NCI-H524 treated with DMSO at 0.1 percent for 48 hours (cell line): Measurements from ENCODE around the gene GINS1.
"Not testable (repeated sequence)": the region's sequence is repeated elsewhere in the genome, so short reads cannot be mapped to it uniquely, and the experiment has no call there.

ENCODE experiments used
- DNase-seq: peaks from one replicate; lab custom pipeline; 2025; lab: John Stamatoyannopoulos, UW

The GINS1 gene

DNA sequence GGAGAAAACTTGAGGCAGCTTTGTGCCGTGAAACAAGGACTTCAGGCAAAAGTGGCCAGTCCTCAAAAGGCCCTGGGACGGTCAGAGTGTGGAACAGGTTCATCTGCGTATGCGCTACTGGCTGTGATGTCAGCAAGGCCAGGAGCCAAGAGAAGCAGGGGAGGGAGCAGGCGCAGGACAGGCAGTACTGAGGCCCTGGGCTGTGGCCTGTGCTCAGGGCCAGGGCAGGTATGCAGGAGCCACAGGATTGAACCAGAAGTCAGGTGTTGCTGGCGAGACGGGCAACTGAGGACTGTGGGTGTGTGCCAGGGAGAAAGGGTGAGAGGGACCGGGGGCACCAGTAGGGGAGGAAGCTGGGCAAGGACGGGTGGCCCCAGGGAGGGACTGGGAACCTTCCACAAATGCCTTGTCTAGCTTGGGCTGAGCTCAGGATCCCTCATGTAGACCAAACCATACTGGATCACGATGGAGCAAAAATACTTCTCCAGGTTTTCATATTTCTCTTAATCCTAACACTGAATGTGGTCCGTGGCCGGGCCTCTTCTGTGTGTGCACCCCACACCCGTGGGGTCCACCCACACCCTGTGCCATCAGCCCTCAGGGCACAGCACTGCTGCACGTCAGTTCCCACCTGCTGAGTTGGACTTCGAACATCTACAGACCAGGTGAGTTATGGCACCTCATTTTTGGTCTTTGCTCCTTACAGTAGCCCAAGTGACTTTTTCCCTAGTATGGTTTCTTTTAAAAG is 46.9 kb downstream of the GINS1 start:
- no peak for DNase-seq

DNA sequence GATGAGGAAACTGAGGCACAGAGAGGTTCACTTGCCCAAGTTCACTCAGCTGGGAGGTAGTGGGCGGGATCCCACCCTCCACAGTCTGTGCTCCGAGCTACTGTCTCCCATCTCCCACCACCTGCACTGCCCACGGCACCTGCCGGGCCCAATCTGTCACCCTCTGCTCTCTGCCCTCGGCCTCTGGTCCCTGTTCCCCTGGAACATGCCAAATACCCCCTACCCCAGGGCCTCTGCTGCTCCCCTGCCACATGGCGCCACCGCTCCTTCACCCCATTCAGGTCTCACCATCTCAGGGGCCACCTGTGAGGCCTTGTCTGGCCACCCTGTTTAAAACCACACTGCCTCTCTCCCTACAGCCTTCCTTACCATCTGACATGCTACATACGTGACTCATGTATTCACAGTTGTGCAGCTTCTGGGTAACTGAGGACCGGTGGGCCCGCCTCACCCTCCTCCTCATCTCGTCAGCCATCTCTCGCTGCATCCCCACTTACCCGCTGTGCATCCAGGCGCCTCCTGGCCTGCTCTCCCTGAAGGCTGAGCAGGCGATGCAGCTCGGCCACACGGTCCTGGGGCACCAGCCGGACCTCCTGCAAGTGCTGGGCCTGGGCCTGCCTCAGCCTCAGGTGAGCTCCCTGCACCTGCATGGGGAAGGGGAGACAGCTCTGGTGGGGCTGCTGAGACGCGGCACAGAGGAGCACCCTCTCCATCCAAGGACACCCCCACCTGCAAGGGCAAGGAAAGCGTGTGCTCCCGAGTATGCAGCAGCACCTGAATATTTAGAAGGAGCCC is 50.6 kb downstream of the GINS1 start:
- DNase-seq = no peak

DNA sequence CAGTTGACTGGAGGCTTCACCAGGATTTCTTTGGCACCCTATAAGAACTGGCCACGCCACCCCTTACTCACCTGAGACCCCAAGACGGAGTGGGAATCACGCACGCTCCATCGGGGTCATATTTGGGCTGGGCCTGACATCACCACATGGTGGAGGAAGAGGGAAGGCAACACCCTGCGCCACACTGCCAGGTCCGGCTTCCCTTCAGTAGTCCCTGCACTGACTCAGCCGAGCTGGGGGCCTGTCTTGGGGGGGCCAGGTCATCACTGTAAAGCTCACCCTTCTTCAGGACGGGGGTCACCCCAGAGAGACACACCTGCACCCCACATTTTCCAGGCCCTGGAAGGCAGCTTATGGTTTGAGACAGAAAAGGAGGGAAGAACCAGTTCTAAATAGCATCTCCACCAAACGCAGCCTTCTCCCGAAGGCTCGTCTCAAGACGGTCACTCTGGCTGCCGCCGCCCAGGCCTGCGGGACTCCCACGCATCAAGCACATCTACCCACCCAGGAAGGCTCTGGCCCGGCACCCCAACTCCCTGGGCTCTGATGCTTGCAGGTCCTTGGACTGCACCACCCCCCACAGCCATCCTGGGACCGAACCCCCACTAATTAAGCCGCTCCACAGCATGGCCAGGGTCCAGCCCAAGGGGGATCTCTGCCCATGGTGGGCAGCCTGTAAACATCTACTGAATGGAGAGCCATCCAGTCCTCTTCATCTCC is 51.8 kb downstream of the GINS1 start:
- DNase-seq = no peak

DNA sequence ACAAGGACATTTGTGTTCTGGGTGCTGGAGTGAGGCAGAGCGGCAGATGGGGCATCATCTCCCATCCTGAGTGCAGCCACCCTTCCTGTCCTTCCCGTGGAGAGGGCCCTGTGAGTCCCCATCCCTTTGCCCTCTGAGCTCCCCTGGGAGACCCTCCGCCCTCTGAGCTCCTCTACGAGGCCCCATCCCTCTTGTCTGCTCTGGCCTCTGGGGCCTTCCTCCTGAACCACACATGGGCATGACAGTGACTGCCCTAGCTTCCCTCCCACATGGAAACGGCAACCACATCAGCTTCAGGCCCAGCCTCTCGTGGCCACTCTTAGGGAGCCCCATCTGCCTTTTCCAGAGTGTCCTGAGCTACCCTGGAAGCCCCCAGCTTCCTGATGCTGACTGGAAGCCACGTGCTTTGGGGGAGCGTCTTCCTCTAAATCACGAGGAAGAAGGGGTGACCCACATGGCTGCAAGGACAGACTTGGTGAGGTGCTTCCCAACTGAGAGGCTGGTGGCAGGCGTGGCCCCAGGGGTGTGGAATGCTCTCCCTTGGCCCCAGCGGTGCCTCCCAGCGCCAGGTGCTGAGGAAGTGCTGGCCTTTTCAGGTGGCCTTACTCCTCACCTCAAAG is 52.6 kb downstream of the GINS1 start:
- DNase-seq = no peak

DNA sequence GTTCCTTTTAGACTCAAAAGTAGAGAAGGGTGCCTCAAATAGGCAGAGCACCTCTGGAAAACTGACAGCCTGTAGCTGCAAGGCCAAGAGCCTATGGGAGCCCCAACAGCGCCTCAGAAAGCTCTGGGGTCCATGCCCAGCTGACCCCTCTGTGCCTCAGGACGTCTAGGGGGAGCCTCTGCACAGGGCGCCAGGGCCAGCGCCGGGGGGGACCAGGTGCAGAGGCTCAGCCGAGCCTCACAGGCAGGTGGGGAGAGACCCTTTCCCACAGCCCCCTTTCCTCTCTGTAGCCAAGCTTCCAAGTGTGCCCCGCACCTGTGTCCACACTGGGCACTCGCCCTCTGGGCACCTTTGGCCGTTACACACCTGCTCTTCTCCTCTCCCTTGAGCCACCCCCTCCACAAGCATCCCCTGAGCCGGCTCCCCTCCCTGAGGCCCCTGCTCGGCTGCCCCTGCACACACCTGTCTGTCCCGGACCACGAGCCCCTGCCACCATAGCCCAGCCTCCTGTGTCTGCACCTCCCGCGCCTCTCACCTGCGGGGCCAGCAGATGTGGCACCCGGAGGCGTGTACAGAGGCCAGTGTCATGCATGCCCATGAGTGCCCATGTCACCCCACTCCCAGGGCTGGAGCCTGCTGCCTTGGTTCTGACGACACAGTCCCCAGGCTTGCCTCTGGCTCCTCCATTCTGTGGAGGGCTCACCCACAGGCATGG is 53.2 kb downstream of the GINS1 start:
- no peak for DNase-seq

DNA sequence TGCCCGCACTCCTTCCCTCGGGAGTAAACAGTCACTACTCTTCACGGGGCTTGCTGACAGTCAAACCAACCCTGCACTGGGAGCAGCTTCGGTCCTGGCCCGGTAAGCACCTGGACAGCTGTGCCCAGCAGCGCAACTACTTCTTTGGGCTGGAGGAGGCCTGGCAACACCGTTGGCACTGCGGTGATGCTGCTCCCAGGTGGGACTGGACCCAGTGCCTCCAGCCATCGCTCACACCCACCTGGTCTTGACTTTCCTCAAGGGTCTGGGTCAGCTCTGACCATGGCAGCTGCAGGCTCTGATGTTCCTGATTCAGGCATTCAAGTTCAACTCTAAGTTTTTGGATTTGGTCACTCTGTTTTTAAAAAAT is 53.8 kb downstream of the GINS1 start:
- no peak for DNase-seq

DNA sequence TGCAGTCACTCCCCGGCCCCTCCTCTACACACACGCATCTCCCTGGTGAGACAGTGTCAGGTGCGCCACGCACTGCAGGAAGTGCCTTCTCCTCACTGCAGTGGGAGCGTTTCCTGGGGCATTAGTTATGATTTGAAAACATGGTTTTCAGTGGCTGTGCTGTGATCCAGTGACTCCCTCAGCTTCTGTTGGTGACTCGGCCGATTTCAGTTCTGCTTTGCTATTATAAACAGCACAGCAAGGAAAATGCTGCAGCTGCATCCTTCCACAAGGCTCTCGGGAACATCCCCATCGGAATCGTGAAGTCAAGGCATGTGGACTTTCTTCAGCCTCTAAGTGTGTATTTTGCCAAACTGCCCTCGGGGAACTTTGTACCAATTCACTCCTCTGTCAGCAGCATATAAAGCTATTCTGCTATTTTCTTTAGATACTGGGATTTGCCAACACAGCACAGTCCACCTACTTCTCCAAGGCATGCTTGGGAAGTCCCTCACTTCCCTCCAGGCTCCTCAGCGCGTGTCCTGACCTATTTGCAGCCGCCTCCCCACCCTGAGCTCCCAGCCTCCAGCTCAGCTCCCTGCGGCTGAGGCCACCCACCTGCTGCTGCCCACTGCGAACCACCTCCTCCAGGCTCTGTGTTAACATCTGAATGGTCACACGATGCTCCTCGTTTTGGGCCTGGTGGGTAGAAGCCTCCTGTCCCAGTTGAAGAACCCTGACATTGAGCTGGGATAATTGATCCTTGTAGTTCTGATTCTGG is 54.5 kb downstream of the GINS1 start:
- DNase-seq = no peak

DNA sequence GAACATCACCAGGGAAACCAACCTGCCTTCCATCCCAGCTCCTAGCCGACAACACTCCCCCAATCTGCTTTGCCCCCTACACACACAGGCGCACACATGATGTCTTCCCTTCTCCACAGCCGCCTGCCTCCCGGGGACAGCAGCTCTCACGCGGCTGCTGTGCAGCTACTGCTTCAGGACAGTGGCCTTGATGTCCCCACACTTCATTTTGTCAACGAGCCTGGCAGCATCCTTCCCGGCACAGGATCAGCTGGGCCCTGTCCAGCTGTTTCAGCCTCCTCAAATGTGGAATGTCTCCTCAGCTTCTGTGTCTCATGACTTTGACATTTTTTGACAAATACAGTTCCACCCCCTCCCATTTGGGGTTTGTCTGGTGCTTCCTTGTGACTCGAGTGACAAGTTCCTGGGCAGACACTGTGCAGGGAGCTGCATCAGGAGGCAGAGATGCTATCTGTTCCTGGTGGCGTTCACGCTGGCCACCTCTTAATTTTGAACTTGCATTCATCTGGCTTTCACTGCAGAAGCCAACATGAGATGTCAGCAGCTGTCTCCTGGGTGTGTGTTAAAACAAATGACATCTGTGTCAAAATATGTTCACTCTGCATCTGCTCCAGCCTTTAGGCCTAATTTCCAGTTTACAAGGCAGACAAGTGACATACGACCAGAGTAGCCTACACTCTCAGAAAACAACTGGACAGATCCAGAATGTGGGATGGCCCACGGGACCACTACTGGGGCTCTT is 57.2 kb downstream of the GINS1 start:
- DNase-seq = no peak

DNA sequence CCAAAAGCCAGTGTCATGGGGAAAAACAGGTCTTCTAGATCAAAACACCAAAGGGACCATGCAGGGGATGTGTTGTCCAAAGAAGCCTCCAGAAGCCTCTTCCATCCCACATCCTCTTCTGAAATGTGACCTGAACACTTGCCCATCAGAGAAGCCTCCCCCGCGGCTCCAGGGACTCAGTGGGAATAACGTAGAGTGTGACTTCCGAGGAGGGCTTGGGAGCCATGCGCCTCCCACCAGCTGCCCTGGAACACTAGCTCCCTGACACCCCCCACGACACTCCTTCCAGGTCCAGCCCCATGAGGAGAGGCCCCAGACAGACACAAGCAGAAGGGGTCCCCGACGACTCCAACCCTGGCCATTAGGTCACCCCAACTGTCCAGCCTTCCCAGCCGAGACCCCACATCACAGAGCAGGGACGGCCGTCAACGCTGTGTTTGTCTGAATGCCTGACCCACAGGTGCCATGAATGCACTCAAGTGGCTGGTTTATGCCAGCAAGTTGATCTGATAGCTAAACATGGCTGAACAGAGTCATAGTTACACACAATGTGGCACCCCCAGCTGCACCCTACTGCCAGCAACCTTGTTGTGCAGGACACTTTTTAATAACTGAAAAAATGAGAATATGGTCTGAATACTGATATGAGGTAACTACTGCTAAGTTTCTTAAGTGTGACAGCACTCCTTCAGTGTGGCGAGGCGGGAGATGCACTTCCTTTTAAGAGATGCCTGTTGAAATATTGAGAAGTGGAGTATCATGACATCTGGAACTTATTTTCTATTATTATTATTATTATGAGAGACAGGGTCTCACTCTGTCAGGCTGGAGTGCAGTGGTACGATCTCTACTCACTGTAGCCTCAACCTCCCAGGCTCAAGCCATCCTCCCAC is 58.0 kb downstream of the GINS1 start:
- DNase-seq = no peak

DNA sequence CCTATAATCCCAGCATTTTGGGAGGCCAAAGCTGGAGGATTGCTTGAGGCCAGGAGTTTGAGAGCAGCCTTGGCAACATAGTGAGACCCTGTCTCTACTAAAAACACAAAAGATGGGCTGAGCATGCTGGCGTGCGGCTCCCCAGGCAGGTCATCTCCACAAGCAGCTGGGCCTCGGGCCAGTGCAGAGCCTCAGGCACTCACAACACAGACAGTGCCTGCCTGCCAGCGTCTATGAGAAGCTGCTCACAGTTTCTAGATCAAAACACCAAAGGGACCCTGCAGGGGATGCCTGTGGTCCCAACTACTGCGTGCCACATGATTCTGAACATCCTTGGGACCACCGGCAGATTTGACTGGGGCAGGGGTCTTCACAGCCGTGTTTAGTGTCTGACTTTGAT is 59.4 kb downstream of the GINS1 start:
- DNase-seq = no peak

DNA sequence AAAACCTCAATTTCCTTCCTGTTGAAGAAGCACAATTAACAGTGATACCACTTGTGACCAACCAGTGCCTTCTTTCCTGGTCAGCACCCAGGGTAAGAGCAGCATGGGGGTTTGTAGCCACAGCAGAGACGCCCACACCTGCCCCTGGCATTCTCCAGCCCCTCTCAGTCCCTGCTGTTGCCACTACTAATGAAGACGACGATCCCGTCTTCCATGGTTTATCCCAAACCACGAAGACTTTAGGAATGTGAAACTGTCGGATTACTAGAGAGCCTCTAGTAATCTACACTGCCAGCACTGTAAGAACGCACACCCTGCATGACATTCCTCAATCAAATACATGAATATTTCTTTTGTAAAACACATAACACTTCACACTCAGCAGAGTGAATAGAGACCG is 60.0 kb downstream of the GINS1 start:
- no peak for DNase-seq

DNA sequence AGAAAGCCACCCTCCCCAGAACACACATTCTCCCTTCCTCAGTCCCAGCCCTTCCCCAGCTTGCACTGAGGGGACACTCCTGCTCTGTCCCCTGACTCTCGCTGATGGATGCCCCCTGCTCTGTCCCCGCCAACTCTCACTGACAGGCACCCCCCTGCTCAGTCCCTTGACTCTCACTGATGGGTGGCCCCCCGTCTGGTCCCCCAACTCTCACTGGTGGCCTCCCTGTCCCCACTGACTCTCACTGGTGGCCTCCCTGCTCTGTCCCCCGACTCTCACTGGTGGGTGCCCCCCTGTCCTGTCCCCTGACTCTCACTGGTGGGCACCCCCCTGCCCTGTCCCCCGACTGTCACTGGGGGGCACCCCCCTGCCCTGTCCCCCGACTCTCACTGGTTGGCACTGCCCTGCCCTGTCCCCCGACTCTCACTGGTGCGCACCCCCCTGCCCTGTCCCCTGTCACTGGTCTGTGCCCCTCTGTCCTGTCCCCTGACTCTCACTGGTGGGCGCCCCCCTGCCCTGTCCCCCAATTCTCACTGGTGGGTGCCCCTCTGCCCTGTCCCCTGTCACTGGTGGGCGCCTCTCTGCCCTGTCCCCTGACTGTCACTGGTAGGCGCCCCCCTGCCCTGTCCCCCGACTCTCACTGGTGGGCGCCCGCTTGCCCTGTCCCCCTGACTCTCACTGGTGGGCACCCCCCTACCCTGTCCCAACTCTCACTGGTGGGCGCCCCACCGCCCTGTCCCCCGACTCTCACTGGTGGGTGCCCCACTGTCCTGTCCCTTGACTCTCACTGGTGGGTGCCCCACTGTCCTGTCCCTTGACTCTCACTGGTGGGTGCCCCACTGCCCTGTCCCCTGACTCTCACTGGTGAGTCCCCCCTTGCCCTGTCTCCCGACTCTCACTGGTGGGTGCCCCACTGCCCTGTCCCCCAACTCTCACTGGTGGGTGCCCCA is 60.9 kb downstream of the GINS1 start:
- DNase-seq = no peak

DNA sequence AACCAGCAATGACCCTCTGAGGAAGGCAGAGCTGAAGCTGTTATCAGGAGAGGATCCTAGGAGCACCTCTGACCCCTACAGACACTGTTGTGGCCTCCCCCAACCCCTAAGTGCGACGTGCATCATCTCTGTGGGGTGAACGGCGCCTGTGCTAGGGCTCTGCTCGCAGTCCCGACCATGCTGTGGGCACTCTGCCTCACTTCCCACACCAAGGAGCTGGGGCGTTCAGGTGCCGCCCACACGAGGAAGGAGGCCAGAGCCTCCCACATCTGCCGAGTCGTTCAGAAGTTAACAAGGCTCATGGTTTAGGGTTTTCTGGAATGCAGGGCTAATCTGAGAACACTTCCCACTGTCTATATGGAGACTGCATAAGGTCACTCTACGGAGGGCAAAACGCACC is 62.1 kb downstream of the GINS1 start:
- DNase-seq = no peak

DNA sequence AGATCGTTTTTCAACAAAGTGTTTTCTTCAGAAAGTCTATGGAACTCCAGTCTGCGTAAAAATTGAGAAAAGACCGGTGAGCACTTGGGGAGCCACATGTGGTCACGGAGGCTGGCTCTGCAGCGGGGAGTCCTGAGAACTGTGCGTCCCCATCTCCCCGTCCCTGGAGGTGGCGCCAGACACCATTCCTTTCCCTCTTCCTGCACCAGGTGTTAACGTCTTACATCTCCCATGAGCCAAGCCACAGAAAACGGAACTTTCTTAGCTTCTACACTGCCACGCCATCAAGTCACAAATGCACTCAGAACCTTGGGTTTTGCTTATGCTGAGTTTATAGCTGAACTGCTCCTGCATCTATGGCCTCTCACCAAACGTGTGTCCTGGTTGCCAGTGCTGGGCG is 62.6 kb downstream of the GINS1 start:
- DNase-seq = no peak

DNA sequence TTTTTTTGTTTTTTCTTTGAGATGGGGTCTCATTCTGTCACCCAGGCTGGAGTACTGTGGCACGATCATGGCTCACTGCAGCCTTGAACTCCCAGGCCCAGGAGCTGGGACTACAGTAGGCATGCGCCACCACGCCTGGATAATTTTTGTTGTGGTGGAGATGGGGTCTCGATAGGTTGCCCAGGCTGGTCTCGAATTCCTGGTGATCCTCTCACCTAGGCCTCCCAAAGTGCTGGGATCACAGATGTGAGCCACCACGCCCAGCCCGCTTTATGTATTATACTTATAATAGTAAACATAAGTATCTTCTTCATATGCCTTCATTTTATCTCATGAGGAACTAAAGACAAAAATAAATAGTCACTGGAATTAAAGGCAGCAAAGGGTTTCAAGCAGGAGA is 63.5 kb downstream of the GINS1 start:
- no peak for DNase-seq

DNA sequence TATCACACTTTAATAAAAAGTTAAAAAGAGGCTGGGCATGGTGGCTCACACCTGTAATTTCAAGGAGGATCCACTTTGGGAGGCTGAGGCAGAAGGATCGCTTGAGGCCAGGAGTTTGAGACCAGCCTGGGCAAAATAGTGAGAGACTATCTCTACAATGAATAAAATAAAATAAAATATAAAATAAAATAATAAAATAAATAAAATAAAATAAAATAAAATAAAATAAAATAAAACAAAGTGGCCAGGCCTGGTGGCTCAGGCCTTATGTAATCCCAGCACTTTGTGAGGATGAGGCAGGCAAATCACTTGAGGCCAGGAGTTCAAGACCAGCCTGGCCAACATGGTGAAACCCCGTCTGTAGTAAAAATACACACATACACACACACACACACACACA is 65.8 kb downstream of the GINS1 start:
- not testable (repeated sequence) for DNase-seq

DNA sequence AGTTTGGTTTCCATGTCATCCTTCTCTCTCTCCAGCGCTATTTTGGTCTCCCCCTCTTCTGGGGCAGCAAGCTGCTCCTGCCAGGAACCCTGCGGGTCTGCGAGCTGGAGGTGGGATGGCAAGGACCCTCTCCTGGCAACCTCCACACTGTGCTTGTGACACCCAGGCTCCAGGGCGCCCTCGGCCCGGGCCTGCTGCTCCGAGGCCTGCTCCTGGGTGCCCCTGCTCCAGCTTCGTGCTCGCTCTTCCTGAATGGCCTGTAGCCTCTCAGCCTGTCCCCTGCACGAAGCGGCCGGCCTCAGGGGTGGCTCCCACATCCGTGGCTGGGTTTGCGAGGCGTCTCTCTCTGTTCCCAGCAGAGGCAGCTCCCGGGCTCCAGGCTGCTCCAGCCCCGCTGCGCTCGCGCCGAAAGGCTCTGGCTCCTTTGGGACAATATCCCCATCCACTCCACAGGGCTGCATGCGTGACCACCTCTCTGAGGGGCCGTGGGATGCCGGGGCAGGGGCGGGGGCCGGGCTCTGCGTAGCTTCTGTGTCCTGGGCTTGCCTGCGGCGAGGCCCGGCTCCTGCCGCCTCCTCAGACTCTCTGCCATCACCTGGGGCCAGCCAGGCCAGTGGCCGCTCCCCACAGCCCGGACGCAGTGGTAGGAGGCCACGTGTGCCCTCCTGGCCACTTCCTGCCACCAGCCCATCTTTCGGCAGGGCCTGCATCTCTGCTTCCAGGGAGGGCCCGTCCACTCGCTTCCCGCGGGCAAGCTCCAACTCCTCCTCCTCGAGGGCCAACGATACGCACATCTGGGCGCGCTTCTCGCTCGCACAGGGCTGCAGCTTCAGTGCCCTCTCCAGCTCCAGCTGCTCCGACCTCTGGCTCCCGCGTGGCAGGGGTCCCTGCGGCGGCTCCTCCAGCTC is 68.9 kb downstream of the GINS1 start:
- no peak for DNase-seq
